Activated CD8-positive, alpha-beta T cell treated with anti-CD3 and anti-CD28 coated beads for 36 hours (primary cell): ENCODE data around the gene SPTLC3. TPM values are rescaled to one million over a fixed set of nuclear protein-coding genes. Genes with fewer than 3 reads are reported as not detected.

Source experiments
- ATAC-seq: fragments of 200-7000 bp; cut with Tn5 transposase; one replicate; pipeline ENCODE4 v1.10.0; 2021; ENCODE audit warnings: mild to moderate bottlenecking, moderate library complexity
- CTCF ChIA-PET: fragments of 350-600 bp; sonication (Branson Sonifier 250); formaldehyde crosslinking; loops from one replicate; lab custom pipeline; 2021; ENCODE audit warnings: antibody characterized with exemption; lab: Charles Lee
- POLR2A ChIA-PET: fragments of 350-600 bp; sonication (Branson Sonifier 250); formaldehyde crosslinking; loops from one replicate; lab custom pipeline; 2021; ENCODE audit warnings: antibody characterized with exemption; lab: Charles Lee
- DNase-seq: peaks from one replicate; pipeline ENCODE4 v3.0.0-alpha.2; 2020
- H3K27ac Mint-ChIP-seq: one replicate; pipeline ENCODE4 v1.8.0; 2021; ENCODE audit warnings: mild to moderate bottlenecking, mixed read lengths
- H3K27me3 Mint-ChIP-seq: one replicate; pipeline ENCODE4 v1.8.0; 2021; ENCODE audit warnings: mixed read lengths
- H3K36me3 Mint-ChIP-seq: one replicate; pipeline ENCODE4 v1.8.0; 2021; ENCODE audit warnings: low read depth, mixed read lengths
- H3K4me1 Mint-ChIP-seq: one replicate; pipeline ENCODE4 v1.8.0; 2021; ENCODE audit warnings: low read depth, mixed read lengths
- H3K4me3 Mint-ChIP-seq: one replicate; pipeline ENCODE4 v1.8.0; 2021; ENCODE audit warnings: mild to moderate bottlenecking, moderate library complexity, mixed read lengths
- H3K9me3 Mint-ChIP-seq: one replicate; pipeline ENCODE4 v1.8.0; 2021; ENCODE audit warnings: mixed read lengths
- CTCF ChIP-seq: fragments of 200-600 bp; IDR thresholded peaks from one replicate; pipeline ENCODE4 v1.8.0; 2022; ENCODE audit warnings: antibody characterized with exemption, mild to moderate bottlenecking
- intact Hi-C: fragments of 100-400 bp; cut with micrococcal nuclease; formaldehyde crosslinking; loops from one replicate; pipeline ENCODE4 v1.10.0; 2022
- total RNA-seq, 2 experiments: library from RNA; stranded (reverse); gene quantifications; one replicate each; pipeline ENCODE4 v1.2.3, GENCODE V29; 2021

Gene SPTLC3
- total RNA-seq, 2 experiments from 2014 or later, result 0.72 to 0.77 TPM

- ChIA-PET POLR2A (no interaction called here), CTCF (interaction anchor here (0.8 kb wide), 1 partner anchor 12 kb away, joined by 3 read pairs; no protein-coding TSS in a partner anchor)
- Mint-ChIP-seq H3K36me3 (no peaks in the 10 kb centered on the region), H3K9me3 (no peaks in the 10 kb centered on the region), H3K27me3 (peaks cover 6% of the 10 kb centered on the region), H3K4me3 (no peak overlapping the region), H3K4me1 (no peaks in the 10 kb centered on the region), H3K27ac (no peak overlapping the region)
- DNase-seq (no peak), ATAC-seq (no peak)
- intact Hi-C loops, result no loop called here
- no peak for TF ChIP-seq CTCF
Measured at GRCh38 chr20:12982098-12982497, 26.7 kb upstream of the SPTLC3 start.

DNA sequence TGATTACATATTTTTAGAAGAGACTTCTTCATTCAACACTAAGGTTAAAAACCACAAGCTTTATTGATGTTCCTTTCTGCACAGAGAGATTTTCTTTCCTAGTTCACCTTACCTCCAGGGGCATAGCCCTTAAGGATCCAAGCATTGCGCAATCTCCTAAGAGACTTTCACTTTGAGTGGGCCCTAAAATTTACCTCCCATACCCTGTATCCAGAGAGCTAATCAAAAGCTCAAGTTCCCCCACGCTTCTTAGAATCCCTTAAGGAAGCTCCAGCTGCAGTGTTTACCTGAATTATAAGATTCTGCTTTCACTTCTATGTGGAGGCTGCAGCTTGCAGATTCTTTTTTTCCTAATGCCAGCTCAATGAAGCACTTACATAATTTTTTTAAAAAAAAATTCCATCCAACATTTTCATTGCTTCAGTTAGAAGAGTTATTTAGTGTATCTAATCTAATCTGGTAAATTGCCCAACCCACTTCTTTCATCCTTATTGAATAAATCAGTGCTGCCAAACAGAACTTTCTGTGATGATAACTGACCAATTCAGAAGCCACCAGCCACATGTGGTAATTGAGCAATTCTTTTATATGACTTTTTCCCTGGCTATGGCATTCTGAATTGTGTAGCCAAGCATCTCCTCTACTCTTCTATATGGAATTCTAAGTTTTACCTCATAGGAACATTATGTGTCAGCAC lies 24.6 kb upstream of the SPTLC3 start:
- intact Hi-C loops, result no loop called here
- ChIA-PET POLR2A (no interaction called here), CTCF (interaction anchor here (1.1 kb wide), 1 partner anchor 46 kb away, joined by 3 read pairs; no protein-coding TSS in a partner anchor)
- Mint-ChIP-seq H3K36me3 (no peaks in the 10 kb centered on the region), H3K4me1 (no peaks in the 10 kb centered on the region), H3K27me3 (peaks cover 5% of the 10 kb centered on the region), H3K4me3 (no peak overlapping the region), H3K27ac (no peak overlapping the region), H3K9me3 (no peaks in the 10 kb centered on the region)
- DNase-seq (no peak), ATAC-seq (no peak)
- TF ChIP-seq CTCF, result no peak

DNA sequence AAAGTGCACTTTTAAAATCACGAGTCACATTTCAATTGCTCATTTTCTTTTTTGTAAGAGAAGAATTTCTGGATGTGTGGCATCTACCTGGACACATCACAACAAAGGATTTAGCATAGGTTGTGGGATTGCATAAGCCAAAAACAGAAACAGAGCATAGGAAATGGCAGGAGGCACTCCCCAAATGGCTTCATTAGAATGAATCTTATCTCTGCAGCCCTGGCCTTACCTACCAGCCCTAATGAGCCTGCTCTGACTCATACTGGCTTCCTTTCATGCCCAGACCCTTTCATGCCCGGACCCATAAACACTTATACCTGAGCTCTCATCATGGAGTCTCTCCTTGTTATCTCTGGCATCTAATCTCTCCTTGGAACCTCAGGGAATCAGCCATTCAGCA lies 23.9 kb upstream of the SPTLC3 start:
- DNase-seq (no peak), ATAC-seq (no peak)
- H3K4me3 Mint-ChIP-seq, result no peak overlapping the region
- H3K27me3 Mint-ChIP-seq, result peaks cover 4% of the 10 kb centered on the region
- no peaks in the 10 kb centered on the region for H3K36me3 Mint-ChIP-seq
- ChIA-PET CTCF (interaction anchor here (1.1 kb wide), 1 partner anchor 45 kb away, joined by 3 read pairs; no protein-coding TSS in a partner anchor), POLR2A (no interaction called here)
- no peak for TF ChIP-seq CTCF
- intact Hi-C loops, result no loop called here
- H3K27ac Mint-ChIP-seq, result no peak overlapping the region
- no peaks in the 10 kb centered on the region for H3K9me3 Mint-ChIP-seq
- H3K4me1 Mint-ChIP-seq, result no peaks in the 10 kb centered on the region

DNA sequence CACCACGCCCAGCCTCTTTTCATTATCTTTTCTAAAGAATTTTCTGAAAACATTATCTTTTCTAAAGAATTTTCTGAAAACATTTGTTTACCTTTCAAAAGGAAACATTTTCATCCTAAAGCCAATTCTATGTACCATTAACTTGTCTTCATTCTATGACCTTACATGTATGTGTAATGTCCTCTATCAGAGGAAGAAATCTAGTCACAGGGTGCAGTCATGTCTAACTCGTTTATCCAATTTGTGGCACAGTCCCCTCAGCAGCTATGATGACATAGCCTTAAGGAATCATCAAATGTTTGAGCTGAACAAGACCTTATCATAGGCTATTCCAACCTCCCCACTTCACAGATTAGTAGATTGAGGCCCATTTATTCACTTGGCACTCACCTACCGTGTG lies 21.5 kb upstream of the SPTLC3 start:
- Mint-ChIP-seq H3K4me3 (no peak overlapping the region), H3K9me3 (no peaks in the 10 kb centered on the region), H3K27me3 (peaks cover 4% of the 10 kb centered on the region), H3K36me3 (no peaks in the 10 kb centered on the region), H3K27ac (no peak overlapping the region), H3K4me1 (no peaks in the 10 kb centered on the region)
- ChIA-PET CTCF (no interaction called here), POLR2A (no interaction called here)
- no peak for DNase-seq
- TF ChIP-seq CTCF, result no peak
- intact Hi-C loops, result no loop called here
- no peak for ATAC-seq

- ChIA-PET CTCF (no interaction called here), POLR2A (no interaction called here)
- no peak for TF ChIP-seq CTCF
- intact Hi-C loops, result no loop called here
- ATAC-seq, result no peak
- Mint-ChIP-seq H3K27me3 (peaks cover 4% of the 10 kb centered on the region), H3K4me3 (no peak overlapping the region), H3K9me3 (no peaks in the 10 kb centered on the region), H3K4me1 (no peaks in the 10 kb centered on the region), H3K27ac (no peak overlapping the region), H3K36me3 (no peaks in the 10 kb centered on the region)
- DNase-seq, result no peak
Measured at GRCh38 chr20:12989586-12990115, 19.1 kb upstream of the SPTLC3 start.
